ENCODE measurements around the gene MXRA8. TPM values are rescaled to one million over a fixed set of nuclear protein-coding genes. Genes with fewer than 3 reads are reported as not detected.
A peak's percentile ranks its signal among the peaks of the same experiment; 100 is the strongest.

The MXRA8 gene
- total and polyA plus RNA-seq, 9 of the 15 experiments (the other 6 are each of a cell fraction or from before 2014, with no cell fraction given), result 0.66 to 11.3 (median 6.3) TPM

- TF ChIP-seq KAT7 (CRISPR knock-in tag; IDR thresholded peaks at IDR 0.05; ENCODE audit: borderline replicate concordance) (peak; percentile 10; the same call in 1 of the 2 replicates), PML (IDR thresholded peaks at IDR 0.05; ENCODE audit: low read length) (no peak), ZBTB40 (IDR thresholded peaks at IDR 0.05) (peak; percentile 33; the same call in 1 of the 2 replicates), ZBTB40 (CRISPR knock-in tag; IDR thresholded peaks at IDR 0.05) (no peak), FOXK2 (conservative IDR thresholded peaks at IDR 0.05 in 1 of 2, IDR thresholded peaks at IDR 0.05 in 1 of 2; ENCODE audit: low read depth in 2 of 2) (peak; percentile 51 to 66; a peak in 2 of 4 replicates), ATF4 (CRISPR knock-in tag; IDR thresholded peaks at IDR 0.05) (no peak), SRF (CRISPR knock-in tag; IDR thresholded peaks at IDR 0.05) (peak in 1 of 2 experiments; percentile 76; a peak in 2 of 4 replicates), GABPB2 (CRISPR knock-in tag; conservative IDR thresholded peaks at IDR 0.05) (no peak), MAX (CRISPR knock-in tag; IDR thresholded peaks at IDR 0.05) (peak; percentile 68), EP400 (IDR thresholded peaks at IDR 0.05) (peak; percentile 76), DACH1 (IDR thresholded peaks at IDR 0.05; ENCODE audit: partially characterized antibody) (peak; percentile 74)
Measured at GRCh38 chr1:1397839-1398523, 39.6 kb upstream of the MXRA8 start (continued).
